GM12865 (cell line): ENCODE data around the gene NTRK2.

Experiments
- DNase-seq: peaks from one replicate; pipeline ENCODE4 v3.0.0; 2010; ENCODE audit warnings: low read depth
- H3K4me3 ChIP-seq: 2 replicates; pipeline ENCODE4 v1.5.1; 2011; ENCODE audit warnings: mild to moderate bottlenecking, low read depth, low read length, control low read depth
- TF ChIP-seq, protein P1 (sequence below): IDR thresholded peaks from 2 replicates; pipeline ENCODE4 v1.5.1; 2011; ENCODE audit warnings: low read length, control low read depth, low read depth, inconsistent platforms; ENCODE audit not compliant: insufficient read depth; ENCODE audit errors: missing control alignments

Gene NTRK2

DNA sequence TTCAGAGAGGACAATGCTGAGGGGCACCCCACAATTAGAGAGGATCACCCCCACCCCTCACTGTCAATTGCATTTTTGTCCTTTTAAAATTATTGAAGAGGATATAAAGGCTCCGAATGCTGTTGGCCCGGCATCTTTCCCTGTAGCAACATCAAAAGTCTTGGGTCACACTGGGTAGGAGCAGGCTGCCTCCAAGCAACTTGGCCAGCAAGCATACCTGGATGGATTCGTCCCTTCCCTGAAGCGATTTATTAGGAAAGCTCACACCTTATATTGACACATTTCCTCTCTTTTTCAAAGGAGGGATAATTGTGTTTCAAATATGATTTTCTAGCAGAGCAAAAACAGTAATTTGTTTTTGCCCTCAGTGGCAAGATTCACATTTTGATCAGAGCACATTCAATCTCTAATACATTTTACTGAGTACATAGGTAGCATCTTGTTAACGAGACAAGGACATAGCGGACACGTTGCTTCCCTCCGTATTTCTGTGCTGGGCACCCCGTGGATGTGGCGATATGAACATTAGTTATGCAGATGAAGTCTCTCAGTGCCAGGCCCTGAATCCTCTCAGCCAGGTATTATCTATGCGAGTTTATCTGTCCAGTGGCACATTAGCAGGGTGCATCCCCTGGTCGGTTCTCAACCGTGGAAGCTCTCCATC lies 321.5 kb downstream of the NTRK2 start:
- TF ChIP-seq, protein P1, sequence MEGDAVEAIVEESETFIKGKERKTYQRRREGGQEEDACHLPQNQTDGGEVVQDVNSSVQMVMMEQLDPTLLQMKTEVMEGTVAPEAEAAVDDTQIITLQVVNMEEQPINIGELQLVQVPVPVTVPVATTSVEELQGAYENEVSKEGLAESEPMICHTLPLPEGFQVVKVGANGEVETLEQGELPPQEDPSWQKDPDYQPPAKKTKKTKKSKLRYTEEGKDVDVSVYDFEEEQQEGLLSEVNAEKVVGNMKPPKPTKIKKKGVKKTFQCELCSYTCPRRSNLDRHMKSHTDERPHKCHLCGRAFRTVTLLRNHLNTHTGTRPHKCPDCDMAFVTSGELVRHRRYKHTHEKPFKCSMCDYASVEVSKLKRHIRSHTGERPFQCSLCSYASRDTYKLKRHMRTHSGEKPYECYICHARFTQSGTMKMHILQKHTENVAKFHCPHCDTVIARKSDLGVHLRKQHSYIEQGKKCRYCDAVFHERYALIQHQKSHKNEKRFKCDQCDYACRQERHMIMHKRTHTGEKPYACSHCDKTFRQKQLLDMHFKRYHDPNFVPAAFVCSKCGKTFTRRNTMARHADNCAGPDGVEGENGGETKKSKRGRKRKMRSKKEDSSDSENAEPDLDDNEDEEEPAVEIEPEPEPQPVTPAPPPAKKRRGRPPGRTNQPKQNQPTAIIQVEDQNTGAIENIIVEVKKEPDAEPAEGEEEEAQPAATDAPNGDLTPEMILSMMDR: no peak
- H3K4me3 ChIP-seq: no peak overlapping the region

DNA sequence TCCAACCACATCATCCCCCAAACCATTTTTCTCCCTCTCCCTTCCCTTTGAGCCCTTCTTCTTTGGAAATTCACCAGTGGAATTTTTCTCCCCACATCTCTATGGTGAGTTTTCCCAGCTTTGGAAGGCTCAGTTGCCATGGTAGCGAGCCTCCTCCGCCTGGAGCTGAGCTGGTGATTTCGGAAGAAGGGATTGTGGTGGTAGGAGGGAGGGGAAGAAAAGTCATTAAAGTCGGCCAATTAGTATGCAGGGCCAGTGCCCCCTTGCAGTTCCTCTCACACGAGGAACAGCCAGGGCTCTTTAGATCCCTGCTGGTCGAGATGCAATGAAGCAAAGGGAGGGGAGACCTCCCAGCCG lies 322.0 kb downstream of the NTRK2 start:
- DNase-seq: no peak
- TF ChIP-seq, protein P1: no peak
- H3K4me3 ChIP-seq: no peak overlapping the region

More for the DNA sequence above, 321.5 kb downstream of the NTRK2 start:
- no peak for DNase-seq

DNA sequence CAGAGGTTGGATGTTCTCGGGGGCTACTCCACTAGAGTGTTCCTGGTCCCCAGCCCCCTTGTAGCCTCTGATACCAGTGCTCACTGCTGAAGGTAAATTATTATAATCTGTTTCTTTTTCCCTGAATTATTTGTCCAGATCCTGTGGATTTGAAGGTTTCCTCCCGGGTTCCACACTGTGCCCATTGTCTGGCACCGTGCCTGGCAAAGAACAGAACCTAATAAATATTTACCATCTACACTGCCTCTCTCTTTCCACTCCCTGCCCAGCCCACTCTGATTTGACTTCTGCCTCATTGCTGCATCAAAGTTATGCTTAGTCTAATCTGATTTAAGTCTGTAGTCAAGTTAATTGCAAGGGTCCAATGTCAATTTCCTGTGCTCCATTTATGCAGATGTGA lies 322.9 kb downstream of the NTRK2 start:
- H3K4me3 ChIP-seq: no peak overlapping the region
- DNase-seq: no peak
- TF ChIP-seq, protein P1: no peak

DNA sequence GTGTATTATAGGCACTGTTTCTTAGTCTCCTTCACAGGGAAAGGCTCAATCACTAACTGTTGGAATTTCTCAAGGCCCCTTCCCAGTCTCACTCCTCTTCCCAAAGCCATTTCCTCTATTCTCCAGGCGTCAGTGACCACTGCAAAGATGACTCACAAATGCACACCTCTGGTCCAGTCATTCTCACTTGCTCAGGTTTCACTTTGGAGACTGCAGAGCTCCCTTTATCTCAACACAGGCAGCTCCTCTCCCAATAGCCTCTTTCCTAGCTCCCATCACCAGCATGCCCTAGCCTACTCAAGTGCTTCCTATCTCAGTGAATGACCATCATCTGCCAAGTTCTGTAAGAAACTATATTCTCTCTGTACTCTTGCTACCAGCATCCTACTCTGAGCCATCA lies 323.6 kb downstream of the NTRK2 start:
- TF ChIP-seq, protein P1: no peak
- no peak overlapping the region for H3K4me3 ChIP-seq
- no peak for DNase-seq

DNA sequence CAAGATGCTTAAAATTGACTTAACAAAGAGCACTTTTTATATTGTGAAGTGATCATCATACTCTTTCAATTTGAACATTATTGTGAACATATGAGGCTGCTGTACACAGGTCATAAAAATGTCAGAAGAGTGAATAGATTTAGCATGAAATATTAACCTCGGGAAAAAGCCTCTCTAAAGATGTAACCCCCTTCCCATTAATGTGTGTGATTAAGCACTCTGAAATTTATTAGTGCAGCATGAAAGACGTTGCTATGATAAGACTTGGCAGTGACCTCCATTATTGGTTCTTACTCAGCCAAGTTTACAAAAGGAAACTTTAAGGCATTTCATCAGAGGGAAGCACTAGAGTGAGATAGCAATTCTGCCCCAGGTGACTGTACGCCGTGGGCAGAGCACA lies 326.5 kb downstream of the NTRK2 start:
- TF ChIP-seq, protein P1: no peak
- H3K4me3 ChIP-seq: no peak overlapping the region

DNA sequence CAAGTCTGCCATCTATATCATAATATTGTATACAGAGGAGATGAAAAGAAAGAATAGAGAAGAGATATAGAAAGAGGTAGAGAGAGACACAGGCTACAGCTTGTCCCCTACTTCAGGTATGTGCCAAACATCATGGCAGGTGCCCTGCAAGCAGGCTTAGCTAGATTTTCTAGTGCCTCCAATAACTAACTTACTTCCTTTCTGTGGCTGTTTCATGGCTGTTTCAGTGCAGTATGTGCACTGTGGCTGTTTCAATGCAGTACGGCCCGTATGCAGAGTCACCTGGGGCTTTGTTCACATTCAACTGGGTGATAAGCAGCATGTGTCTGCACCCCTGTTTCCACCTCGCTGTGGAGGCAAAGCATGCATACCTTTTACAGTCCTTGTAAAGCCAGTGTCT lies 327.2 kb downstream of the NTRK2 start:
- TF ChIP-seq, protein P1: no peak
- DNase-seq: no peak
- no peak overlapping the region for H3K4me3 ChIP-seq

More for the DNA sequence above, 326.5 kb downstream of the NTRK2 start:
- DNase-seq: no peak

DNA sequence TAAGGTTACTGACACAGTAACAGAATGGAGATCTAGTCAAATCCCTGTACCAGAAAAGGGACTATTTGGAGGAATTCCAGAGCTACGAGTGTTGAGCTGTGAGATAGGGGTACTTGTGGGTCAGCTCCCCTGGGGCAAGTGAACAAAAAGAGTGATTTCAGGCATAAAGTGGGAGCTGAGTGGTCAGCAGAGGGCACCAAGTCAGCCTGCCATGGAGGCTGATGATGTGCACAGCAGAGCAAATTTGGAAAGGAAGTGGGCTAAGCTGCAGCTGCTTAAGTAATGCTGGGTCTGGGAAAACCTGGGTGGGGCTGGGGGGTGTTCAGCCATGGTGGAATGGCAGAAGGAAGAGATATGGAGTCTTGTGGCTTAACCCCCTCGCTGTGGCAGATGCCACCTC lies 327.9 kb downstream of the NTRK2 start:
- DNase-seq: peak; percentile 8
- H3K4me3 ChIP-seq: no peak overlapping the region
- TF ChIP-seq, protein P1: no peak
